ENCODE results near the gene SFXN2.

Gene SFXN2

GRCh38 chr10:102762401-102763015, 48.1 kb downstream of the SFXN2 start:
- H3K27ac ChIP-seq: no peak overlapping the region
- no peaks in the 10 kb centered on the region for H3K9me3 ChIP-seq
- H3K4me1 ChIP-seq (ENCODE audit: control insufficient read depth in 1 of 2, insufficient read depth in 1 of 2, low read depth in 1 of 2, low read length in 1 of 2): peaks cover 9 to 13% of the 10 kb centered on the region in 2 experiments
- no peaks in the 10 kb centered on the region for H3K27me3 ChIP-seq
- H3K36me3 ChIP-seq: peaks cover 8% of the 10 kb centered on the region
- H3K4me3 ChIP-seq (ENCODE audit: low read depth in 1 of 2, low read length in 1 of 2): no peak overlapping the region
- no peak for TF ChIP-seq CTCF (IDR thresholded peaks at IDR 0.05)

GRCh38 chr10:102763037-102763607, 48.7 kb downstream of the SFXN2 start:
- H3K9me3 ChIP-seq: no peaks in the 10 kb centered on the region
- H3K4me3 ChIP-seq (ENCODE audit: low read depth in 1 of 2, low read length in 1 of 2): no peak overlapping the region
- no peak for TF ChIP-seq CTCF (IDR thresholded peaks at IDR 0.05)
- H3K36me3 ChIP-seq: peaks cover 8% of the 10 kb centered on the region
- no peaks in the 10 kb centered on the region for H3K27me3 ChIP-seq
- no peak overlapping the region for H3K27ac ChIP-seq
- H3K4me1 ChIP-seq (ENCODE audit: control insufficient read depth in 1 of 2, insufficient read depth in 1 of 2, low read depth in 1 of 2, low read length in 1 of 2): peaks cover 9 to 13% of the 10 kb centered on the region in 2 experiments

- no peaks in the 10 kb centered on the region for H3K9me3 ChIP-seq
- peak overlapping the region; percentile 24 for H3K27ac ChIP-seq
- peaks cover 8% of the 10 kb centered on the region for H3K36me3 ChIP-seq
- H3K27me3 ChIP-seq: no peaks in the 10 kb centered on the region
- peaks cover 9 to 13% of the 10 kb centered on the region in 2 experiments for H3K4me1 ChIP-seq (ENCODE audit: control insufficient read depth in 1 of 2, insufficient read depth in 1 of 2, low read depth in 1 of 2, low read length in 1 of 2)
- H3K4me3 ChIP-seq (ENCODE audit: low read depth in 1 of 2, low read length in 1 of 2): no peak overlapping the region
- no peak for TF ChIP-seq CTCF (IDR thresholded peaks at IDR 0.05)
Measured at GRCh38 chr10:102764470-102765161, 50.2 kb downstream of the SFXN2 start.

- H3K9me3 ChIP-seq: no peaks in the 10 kb centered on the region
- H3K36me3 ChIP-seq: peaks cover 8% of the 10 kb centered on the region
- H3K4me1 ChIP-seq (ENCODE audit: control insufficient read depth in 1 of 2, insufficient read depth in 1 of 2, low read depth in 1 of 2, low read length in 1 of 2): peaks cover 9 to 13% of the 10 kb centered on the region in 2 experiments
- no peak overlapping the region for H3K4me3 ChIP-seq (ENCODE audit: low read depth in 1 of 2, low read length in 1 of 2)
- TF ChIP-seq CTCF (IDR thresholded peaks at IDR 0.05): no peak
- H3K27ac ChIP-seq: no peak overlapping the region
- H3K27me3 ChIP-seq: no peaks in the 10 kb centered on the region
Measured at GRCh38 chr10:102765336-102765735, 50.9 kb downstream of the SFXN2 start.

- Histone ChIP-seq H3K4me3 (ENCODE audit: low read depth in 1 of 2, low read length in 1 of 2) (no peak overlapping the region), H3K9me3 (no peaks in the 10 kb centered on the region), H3K27ac (no peak overlapping the region), H3K36me3 (peaks cover 8% of the 10 kb centered on the region), H3K27me3 (no peaks in the 10 kb centered on the region), H3K4me1 (ENCODE audit: control insufficient read depth in 1 of 2, insufficient read depth in 1 of 2, low read depth in 1 of 2, low read length in 1 of 2) (peaks cover 9 to 13% of the 10 kb centered on the region in 2 experiments)
- no peak for TF ChIP-seq CTCF (IDR thresholded peaks at IDR 0.05)
Measured at GRCh38 chr10:102767428-102768160, 53.2 kb downstream of the SFXN2 start.

Measured in neutrophil (primary cell).